Left lung (tissue), 10 donors: ENCODE measurements around the gene LNX1. TPM values are rescaled to one million over a fixed set of nuclear protein-coding genes. Genes with fewer than 3 reads are reported as not detected.

Source experiments
- ATAC-seq: fragments of 200-7000 bp; cut with Tn5 transposase; one replicate; pipeline ENCODE4 v1.9.1; 2020; ENCODE audit warnings: moderate library complexity
- DNase-seq, 4 donors: peaks; one replicate each; pipeline ENCODE4 v3.0.0-alpha.2; 2013 to 2020
- H3K27ac ChIP-seq, 2 donors: fragments of 200-600 bp; sonication (generic) in 1 of 2; one replicate each; pipeline versions ENCODE4 v1.5.0 to v1.8.0; 2020 to 2021
- H3K27me3 ChIP-seq, 2 donors: fragments of 200-600 bp; sonication (generic) in 1 of 2; one replicate each; pipeline versions ENCODE4 v1.5.0 to v1.8.0; 2020 to 2021
- H3K36me3 ChIP-seq, 2 donors: fragments of 200-600 bp; sonication (generic) in 1 of 2; one replicate each; pipeline versions ENCODE4 v1.5.0 to v1.8.0; 2020 to 2021
- H3K4me1 ChIP-seq, 2 donors: fragments of 200-600 bp; one replicate each; pipeline ENCODE4 v1.8.0; 2021
- H3K4me3 ChIP-seq, 2 donors: fragments of 200-600 bp; sonication (generic) in 1 of 2; one replicate each; pipeline versions ENCODE4 v1.5.0 to v1.8.0; 2020 to 2021; ENCODE audit warnings: mild to moderate bottlenecking in 1 of 2
- H3K9me3 ChIP-seq, 2 donors: fragments of 200-600 bp; sonication (generic) in 1 of 2; one replicate each; pipeline versions ENCODE4 v1.5.0 to v1.8.0; 2020 to 2021
- intact Hi-C, 2 donors: fragments of 100-400 bp; cut with DNase I; formaldehyde crosslinking; loops; one replicate each; pipeline versions ENCODE4 v1.11.2 to v1.14.2; 2022
- polyA plus RNA-seq, 6 donors: library from polyadenylated mRNA; unstranded; fragments of 120-200 nt; gene quantifications; one replicate each; pipeline ENCODE4 v1.2.1, GENCODE V29; 2013; ENCODE audit not compliant: insufficient read length in 6 of 6
- total RNA-seq, 2 donors: library from RNA; stranded (reverse); fragmentation: NEBNext Ultra II Directional; extraction: Animal tissue kit (Norgen Biotek cat#: 25700); gene quantifications; one replicate each; pipeline ENCODE4 v1.2.1, GENCODE V29; 2021
- TF ChIP-seq, protein P1 (sequence below), 2 donors: fragments of 200-600 bp; sonication (generic) in 1 of 2; IDR thresholded peaks; one replicate each; pipeline versions ENCODE4 v1.5.0 to v1.8.0; 2021; ENCODE audit warnings: antibody characterized with exemption in 2 of 2
- donor health status: DM: no; HTN: yes; CAD: no.
- donor health status: DM: no; HTN: no; CAD: no.

LNX1 gene
- total and polyA plus RNA-seq, 8 donors = 2.5 to 4.4 (median 3.6) TPM

DNA sequence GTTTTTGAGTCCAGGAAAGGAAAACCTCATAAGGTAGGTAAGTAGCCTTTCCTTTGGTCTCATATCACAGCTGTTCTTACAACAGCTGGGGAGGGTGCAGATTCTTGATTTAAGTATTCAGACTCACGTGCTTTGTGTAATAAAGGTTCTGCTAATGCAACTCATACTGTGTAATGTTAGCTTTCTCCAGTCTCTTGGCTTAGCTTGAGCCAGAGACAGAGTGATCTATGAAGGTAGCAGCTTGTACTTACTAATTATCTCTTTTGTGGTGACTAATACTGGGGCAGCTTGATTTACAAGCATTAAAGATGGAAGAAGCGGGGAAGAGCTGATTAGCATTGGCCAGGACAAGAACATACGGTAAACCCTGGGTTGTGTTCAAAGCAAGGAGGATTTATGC lies 80.3 kb downstream of the LNX1 start:
- Histone ChIP-seq H3K36me3 (no peaks in the 10 kb centered on the region), H3K4me3 (no peak overlapping the region), H3K4me1 (peaks cover 0 to 5% of the 10 kb centered on the region in 2 donors), H3K27ac (no peak overlapping the region), H3K27me3 (no peaks in the 10 kb centered on the region), H3K9me3 (no peaks in the 10 kb centered on the region)
- ATAC-seq (peak; percentile 51), DNase-seq (no peak)
- TF ChIP-seq, protein P1, sequence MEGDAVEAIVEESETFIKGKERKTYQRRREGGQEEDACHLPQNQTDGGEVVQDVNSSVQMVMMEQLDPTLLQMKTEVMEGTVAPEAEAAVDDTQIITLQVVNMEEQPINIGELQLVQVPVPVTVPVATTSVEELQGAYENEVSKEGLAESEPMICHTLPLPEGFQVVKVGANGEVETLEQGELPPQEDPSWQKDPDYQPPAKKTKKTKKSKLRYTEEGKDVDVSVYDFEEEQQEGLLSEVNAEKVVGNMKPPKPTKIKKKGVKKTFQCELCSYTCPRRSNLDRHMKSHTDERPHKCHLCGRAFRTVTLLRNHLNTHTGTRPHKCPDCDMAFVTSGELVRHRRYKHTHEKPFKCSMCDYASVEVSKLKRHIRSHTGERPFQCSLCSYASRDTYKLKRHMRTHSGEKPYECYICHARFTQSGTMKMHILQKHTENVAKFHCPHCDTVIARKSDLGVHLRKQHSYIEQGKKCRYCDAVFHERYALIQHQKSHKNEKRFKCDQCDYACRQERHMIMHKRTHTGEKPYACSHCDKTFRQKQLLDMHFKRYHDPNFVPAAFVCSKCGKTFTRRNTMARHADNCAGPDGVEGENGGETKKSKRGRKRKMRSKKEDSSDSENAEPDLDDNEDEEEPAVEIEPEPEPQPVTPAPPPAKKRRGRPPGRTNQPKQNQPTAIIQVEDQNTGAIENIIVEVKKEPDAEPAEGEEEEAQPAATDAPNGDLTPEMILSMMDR (IDR thresholded peaks at IDR 0.05) = no peak
- intact Hi-C loops = no loop called here

GRCh38 chr4:53510321-53510720 lies 81.0 kb downstream of the LNX1 start:
- H3K4me3 ChIP-seq = no peak overlapping the region
- no peaks in the 10 kb centered on the region for H3K9me3 ChIP-seq
- intact Hi-C loops = no loop called here
- DNase-seq (no peak), ATAC-seq (peak; percentile 27)
- H3K36me3 ChIP-seq = no peaks in the 10 kb centered on the region
- peaks cover 0 to 5% of the 10 kb centered on the region in 2 donors for H3K4me1 ChIP-seq
- no peaks in the 10 kb centered on the region for H3K27me3 ChIP-seq
- H3K27ac ChIP-seq = no peak overlapping the region
- TF ChIP-seq, protein P1 (IDR thresholded peaks at IDR 0.05) = no peak

DNA sequence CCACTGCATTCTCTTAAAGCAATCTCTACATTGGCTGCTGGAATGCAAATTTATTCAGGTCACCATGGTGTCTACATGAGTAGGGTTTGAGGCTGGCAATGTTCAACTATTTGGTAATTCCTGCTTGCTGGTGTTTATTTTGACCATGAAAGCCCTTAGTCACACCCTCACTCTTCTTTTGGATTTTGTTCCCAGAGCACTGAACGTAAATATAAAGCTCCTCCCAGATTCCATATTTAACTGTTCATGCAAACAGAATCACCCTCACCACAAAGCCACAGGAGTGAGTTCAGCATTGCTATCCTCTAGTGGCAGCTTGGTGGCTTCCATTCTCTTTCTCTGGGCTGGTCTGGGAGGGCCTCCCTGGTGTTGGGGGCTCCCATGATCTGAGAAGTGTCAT lies 82.8 kb downstream of the LNX1 start:
- H3K27me3 ChIP-seq = no peaks in the 10 kb centered on the region
- ATAC-seq = peak; percentile 36
- no peak overlapping the region for H3K27ac ChIP-seq
- H3K4me3 ChIP-seq = no peak overlapping the region
- no peaks in the 10 kb centered on the region for H3K9me3 ChIP-seq
- intact Hi-C loops = no loop called here
- H3K36me3 ChIP-seq = no peaks in the 10 kb centered on the region
- TF ChIP-seq, protein P1 (IDR thresholded peaks at IDR 0.05) = no peak
- H3K4me1 ChIP-seq = peaks cover 0 to 5% of the 10 kb centered on the region in 2 donors
- DNase-seq = no peak

GRCh38 chr4:53507671-53508286 lies 83.5 kb downstream of the LNX1 start:
- H3K4me1 ChIP-seq = peaks cover 0 to 5% of the 10 kb centered on the region in 2 donors
- H3K27me3 ChIP-seq = no peaks in the 10 kb centered on the region
- intact Hi-C loops = no loop called here
- H3K9me3 ChIP-seq = no peaks in the 10 kb centered on the region
- TF ChIP-seq, protein P1 (IDR thresholded peaks at IDR 0.05) = no peak
- no peak overlapping the region for H3K27ac ChIP-seq
- no peak overlapping the region for H3K4me3 ChIP-seq
- ATAC-seq = peak; percentile 57
- no peaks in the 10 kb centered on the region for H3K36me3 ChIP-seq
- peak in 1 of 4 donors; percentile 76 for DNase-seq

DNA sequence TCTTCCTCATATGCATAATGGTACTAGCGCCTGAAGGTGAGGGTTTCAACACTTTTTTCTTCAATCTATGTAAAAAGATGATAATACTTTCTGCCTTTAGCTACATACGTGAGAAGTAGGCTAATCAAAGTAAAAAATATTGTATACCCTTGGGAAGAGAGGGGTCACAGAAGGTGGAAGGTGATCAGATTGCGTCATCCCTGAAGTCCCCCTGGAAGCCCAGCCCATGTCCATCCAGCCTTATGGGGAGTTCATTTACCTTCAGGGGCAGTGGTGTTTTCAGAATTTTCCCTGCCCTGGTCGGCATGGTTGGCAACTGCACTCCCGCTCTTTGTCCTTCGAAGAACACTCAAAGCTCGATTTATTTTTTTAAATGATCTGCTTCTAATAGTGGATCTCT lies 84.2 kb downstream of the LNX1 start:
- TF ChIP-seq, protein P1 (IDR thresholded peaks at IDR 0.05) = no peak
- no peak for DNase-seq
- no peak for ATAC-seq
- no peaks in the 10 kb centered on the region for H3K27me3 ChIP-seq
- intact Hi-C loops = no loop called here
- peaks cover 0 to 5% of the 10 kb centered on the region in 2 donors for H3K4me1 ChIP-seq
- no peaks in the 10 kb centered on the region for H3K36me3 ChIP-seq
- no peaks in the 10 kb centered on the region for H3K9me3 ChIP-seq
- H3K27ac ChIP-seq = no peak overlapping the region
- no peak overlapping the region for H3K4me3 ChIP-seq
